ENCODE measurements around the gene CABP5.
A peak's percentile ranks its signal among the peaks of the same experiment; 100 is the strongest.

Gene CABP5

DNA sequence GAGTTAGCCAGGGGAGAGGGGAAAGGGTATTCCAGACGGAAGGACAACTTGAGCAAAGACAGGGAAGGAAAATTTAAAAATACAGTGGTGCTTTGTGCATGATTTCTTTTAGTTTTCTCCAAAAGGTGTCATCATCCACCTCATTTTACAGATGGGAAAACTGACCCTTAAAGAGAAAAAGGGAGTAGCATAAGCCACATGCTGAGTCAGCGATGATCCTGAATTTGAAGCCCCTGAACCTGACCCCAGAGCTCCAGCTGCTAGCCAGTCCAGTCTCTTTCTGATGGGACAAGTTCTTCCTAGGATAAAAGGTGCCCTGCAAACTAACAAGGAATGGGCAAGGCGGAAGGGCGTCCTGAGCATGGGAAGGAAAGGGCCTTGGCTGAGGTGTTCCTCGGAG, 10.3 kb downstream of the CABP5 start:
- no peak for DNase-seq (ENCODE audit: low spot score)

DNA sequence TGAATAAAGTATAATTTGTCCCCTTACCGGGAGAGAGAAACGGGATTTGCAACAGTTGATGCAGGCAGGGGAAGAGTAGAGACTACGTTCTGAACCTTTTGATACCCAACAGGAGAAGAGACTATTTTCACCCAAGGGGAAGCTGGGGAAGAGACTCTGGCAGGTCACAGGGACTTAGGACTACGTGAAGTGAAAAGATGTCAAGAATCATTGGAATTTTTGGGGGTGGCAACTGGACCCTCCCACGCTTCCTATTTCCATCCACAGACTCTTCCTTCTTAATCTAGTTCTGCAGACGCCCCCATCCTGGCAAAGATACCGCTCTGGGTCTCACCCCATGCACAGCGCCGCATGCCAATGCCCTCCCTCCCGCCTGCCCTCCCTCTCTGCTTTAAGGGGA, 13.8 kb downstream of the CABP5 start:
- no peak for DNase-seq (ENCODE audit: low spot score)

DNA sequence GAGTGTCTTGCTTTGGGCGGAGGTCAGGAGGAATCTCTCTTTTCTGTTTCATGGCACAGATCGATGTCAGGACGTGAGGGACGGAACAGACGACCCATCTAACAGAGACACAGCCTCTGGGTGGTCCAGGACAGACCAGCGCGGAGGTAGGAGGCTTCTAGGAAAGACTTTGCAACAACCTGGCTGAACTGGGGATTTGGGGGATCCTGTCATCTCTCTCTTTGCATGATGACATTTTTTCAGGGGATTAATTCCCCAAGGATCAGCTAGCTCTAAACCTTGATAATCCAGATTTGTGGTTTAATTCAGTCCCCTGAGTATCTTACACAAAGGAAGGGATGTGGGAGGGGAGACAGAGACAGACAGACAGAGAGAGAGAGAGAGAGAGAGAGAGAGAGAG, 14.4 kb downstream of the CABP5 start:
- no peak for DNase-seq (ENCODE audit: low spot score)

DNA sequence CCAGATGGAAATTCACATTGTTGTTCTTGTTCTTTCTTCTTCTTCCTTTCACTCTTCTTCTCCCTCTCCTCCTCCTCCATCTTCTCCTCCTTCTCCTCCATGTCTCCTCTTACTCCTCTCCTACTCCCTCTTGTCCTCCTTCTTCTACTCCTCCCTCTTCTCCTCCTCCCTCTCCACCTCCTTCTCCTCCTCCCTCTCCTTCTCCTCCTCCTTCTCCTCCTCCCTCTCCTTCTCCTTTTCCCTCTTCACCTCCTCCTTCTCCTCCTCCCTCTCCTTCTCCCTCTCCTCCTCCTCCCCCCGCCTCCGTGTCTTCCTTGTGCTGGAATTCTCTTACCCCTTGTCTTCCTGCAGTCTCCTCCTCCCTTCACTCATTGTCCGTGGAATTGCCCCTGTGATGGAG, 18.4 kb downstream of the CABP5 start:
- no peak for DNase-seq (ENCODE audit: low spot score)

DNA sequence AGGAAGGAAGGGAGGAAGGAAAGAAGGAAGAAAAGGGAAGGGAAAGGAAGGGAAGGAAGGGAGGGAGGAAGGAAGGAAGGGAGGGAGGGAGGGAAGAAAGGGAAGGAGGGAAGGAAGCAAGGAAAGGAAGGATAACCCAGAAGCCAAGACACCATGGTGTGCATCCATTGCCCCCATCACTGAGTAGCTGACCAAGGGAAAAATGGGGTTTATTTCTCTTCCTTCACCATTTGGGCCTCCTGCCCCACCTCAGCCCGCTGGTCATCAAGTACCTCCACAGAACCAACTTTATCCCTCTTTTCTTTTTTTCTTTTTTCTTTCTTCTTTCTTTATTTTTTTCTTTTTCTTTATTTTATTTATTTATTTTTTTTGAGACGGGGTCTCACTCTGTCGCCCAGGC, 20.4 kb downstream of the CABP5 start:
- no peak for DNase-seq (ENCODE audit: low spot score)

DNA sequence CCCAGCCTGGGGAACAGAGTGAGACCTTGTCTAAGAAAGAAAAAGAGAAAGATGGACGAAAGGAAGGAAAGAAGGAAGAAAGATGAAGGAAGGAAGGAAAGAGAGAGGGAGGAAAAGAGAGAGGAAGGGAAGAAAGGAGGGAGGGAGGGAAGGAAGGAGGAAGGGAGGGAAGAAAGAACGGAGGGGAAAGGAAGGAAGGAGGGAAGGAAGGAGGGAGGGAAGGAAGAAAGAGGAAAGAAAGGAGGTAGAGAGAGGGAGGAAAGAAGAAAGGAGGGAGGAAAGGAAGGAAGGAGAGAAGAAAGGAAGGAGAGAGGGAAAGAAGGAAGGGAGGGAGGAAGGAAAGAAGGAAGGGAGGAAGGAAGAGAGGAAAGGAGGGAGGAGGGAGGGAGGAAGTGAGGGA, 20.9 kb downstream of the CABP5 start:
- DNase-seq (ENCODE audit: low spot score): no peak

DNA sequence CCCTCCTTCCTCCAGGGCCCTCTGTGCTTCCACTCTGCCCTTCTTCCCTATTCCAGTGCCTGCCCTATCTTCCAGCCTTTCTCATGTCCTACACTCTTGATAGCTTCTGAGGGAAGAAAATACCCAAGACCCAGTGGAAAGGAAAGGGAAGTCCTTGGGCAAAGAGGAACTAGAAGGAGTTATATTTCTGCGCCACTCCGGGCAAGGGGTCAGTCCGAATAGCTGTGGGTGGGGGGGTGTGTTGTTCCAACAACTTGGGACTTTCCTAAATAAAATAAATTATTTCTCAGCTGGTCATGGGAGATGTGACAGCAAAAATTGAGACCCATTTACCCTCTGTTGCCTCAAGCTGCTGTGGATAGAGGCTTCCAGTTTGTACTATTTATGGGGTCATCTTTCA, 23.2 kb downstream of the CABP5 start:
- no peak for DNase-seq (ENCODE audit: low spot score)

DNA sequence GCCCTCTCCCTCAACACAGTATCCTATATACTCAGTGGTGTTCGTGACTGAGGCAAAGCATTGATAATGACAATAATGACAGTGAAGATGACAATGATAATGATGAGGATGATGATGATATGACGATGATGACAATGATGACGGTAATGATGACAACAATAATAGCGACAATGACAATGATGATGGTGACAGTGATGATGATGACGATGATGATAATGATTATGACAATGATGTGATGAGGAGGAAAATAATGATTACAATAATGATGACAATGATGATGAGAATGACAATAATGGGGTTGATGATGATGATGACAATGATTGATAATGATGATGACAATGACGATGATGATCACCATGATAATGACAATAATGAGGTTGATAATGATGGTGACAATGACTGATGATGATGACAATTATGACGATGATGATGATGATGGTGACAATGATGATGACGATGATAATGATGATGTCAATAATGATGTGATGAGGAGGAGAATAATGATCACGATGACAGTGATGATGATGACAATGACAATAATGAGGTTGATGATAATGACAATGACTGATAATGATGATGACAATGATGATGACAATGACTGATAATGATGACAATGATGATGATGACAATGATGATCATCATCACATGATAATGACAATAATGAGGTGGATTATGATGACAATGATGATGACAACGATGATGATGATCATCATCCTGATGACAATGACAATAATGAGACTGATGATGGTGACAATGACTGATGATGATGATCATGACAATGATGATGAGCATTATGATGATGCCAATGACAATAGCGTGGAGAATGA, 32.7 kb downstream of the CABP5 start:
- no peak for DNase-seq (ENCODE audit: low spot score)

DNA sequence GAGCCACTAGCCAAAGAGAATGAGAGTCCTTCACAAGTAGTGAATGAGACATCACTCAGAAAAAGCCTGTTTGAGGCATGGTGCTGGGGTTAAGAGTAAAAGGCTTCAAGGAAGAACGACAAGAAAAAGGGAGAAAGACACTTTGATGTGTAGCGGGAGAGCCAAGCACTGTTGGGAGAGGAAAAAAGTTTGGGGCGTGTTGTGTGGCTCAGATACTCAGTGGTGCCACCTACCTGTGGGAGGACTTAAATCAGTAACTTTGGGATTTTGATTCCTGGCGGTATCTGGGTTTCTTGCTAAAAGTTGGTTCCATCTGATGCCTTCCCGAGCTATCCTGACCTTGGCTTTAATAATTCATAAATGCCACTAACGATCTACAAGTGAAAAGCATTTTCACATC, 37.1 kb downstream of the CABP5 start:
- DNase-seq (ENCODE audit: low spot score): no peak

DNA sequence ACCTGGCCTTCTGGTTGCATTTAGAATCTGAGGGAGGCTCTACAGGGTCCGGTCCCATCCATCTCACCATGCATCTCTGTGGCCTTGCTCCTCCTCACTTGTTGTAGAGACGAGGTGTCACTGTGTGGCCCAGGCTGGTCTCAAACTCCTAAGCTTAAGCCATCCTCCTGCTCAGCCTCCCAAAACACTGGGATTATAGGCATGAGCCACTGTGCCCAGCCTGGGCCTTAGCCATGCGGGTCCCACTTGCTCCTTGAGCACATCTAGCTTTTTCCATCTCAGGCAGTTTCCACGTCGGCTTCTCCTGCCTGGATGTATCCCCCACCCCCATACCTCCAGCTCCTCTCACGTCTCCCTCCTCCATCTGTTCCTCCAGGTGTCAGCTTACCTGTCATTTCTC, 39.6 kb downstream of the CABP5 start:
- DNase-seq (ENCODE audit: low spot score): no peak

DNA sequence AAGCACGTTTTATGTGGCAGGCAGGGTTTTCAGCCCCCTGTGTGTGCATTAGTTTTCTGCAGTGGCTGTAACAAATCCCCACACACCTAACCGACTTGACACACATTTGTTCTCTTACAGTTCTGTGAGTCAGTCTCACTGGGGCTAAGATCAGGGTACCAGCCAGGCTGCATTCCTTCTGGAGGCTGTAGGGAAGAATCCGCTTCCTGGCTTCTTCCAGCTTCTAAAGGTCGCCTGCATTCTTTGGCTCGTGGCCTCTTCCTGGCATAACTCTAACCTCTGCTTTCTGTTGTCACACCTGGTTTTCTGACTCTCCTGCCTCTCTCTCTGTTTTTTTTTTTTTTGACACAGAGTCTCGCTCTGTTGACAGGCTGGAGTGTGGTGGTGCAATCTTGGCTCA, 43.0 kb downstream of the CABP5 start:
- DNase-seq (ENCODE audit: low spot score): no peak

DNA sequence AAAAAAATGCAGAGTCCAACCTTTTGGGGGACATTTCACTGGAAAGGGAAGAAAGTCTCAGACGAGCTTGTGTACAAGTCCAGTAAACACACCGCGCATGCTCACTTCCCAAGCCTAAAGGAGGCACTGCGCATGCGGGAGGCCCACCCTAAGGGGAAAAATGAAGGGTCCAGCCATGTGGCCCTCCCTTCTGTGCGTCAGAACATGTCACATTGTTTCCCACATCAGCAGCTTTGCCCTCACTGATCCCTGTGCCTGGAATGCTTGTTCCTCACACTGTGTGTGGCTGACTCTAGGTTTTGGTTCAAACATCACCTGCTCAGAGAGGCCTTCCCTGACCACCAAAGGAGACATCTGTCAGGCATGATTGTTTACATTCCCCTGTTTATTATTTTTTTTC, 45.1 kb downstream of the CABP5 start:
- no peak for DNase-seq (ENCODE audit: low spot score)

DNA sequence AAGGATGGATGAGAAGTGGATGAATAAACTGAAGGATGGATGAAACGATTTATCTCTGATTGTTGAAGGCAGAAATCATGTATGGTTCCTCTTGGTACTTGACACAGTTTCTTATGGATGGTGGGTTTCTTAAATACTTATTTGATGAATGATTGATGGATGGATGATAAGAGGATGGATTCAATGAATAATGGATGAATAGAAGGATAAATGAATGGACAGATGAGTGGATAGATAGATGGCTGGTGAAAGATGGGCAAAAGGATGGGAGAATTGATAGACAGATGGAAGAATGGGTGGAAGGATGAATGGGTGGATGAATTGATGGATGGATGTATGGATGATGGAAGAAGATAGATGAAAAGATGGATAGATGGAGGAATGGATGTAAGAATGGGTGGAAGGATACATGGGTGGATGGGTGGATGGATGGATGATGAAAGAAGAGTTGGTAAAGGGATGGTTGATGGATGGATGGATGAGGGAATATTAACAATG, 47.6 kb downstream of the CABP5 start:
- no peak for DNase-seq (ENCODE audit: low spot score)

DNA sequence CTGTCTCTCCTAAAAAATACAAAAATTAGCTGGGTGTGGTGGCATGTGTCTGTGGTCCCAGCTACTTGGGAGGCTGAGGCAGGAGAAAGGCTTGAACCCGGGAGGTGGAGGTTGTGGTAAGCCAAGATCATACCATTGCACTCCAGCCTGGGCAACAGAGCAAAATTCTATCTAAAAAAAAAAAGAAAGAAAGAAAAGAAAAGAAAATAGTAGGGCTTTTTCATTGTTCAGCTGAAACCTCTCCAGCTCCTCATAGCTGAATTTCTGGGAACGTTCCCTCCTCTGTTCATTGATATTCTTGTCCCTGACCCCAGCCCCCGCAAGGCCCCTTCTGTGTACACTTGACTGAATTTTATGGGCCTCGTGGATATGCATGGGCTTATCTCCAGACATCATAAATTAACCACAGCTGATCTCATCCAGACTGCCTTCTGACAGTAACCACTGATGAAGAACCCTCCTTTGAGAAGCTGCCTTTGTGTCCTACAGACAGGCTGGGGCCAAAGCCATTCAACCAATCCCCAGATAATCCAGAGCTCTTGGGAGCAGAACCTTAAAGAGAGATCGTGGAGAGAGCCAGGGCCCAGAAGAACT, 49.6 kb downstream of the CABP5 start, which contains the start of gene ELSPBP1:
Gene ELSPBP1, plus strand, starts transcription at position 424 of the 594 bp plus-strand sequence. CDS start 14,036 bp downstream, outside the sequence.
- DNase-seq (ENCODE audit: low spot score): peak; percentile 50

DNA sequence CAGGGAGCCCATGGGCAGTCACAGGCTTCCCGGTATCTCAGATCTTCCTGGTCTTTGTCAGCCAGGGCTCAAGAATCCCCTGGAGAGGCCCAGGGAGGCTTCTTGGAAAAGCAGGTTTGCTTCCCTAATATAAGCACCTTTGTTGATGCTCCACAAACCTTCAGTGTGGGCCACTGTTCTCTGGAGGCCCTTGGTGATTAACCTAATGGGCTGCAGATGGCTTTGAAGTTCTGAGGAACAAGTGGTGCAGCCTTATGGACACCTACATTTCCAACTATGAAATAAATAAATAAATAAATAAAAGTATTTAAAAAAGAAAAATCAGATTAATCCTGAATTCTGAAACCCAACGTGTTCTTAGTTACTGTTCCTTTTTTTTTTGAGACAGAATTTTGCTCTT, 51.8 kb downstream of the CABP5 start, which contains the start of gene BSPH1:
Gene BSPH1, minus strand, starts transcription at position 101 of the 400 bp plus-strand sequence. Its CDS starts 89 bp downstream, at position 12.
- no peak for DNase-seq (ENCODE audit: low spot score)

DNA sequence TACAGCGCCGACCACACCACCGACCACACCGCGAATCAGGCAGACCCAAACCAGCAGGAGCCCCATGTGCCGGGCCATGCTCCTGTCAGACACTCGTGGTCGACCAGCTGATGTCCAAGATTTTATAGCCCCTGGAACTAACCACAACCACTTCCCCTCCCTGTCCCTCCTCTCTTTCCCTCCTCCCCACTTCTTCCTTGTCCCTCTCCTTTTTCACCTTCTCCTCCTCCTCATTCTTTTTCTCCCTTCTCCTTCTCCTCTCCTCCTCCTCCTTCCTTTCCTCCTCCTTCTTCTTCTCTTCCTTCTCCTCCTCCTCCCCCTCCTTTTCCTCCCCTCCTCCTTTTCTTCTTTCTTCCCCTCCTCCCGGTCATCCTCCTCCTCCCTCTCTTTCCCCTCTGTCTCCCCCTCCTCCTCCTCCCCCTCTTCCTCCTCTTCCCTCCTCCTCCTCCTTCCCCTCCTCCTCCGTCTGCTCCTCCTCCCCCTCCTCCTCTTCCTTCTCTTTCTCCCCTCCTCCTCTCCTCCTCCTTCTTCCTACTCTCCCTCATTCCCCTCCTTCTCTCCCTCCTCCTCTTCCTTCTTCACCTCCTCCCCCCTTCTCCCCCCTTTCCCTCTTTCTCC, 52.6 kb downstream of the CABP5 start:
- DNase-seq (ENCODE audit: low spot score): no peak
